ENCODE measurements around the gene TM2D3.
"Not testable (repeated sequence)": the region's sequence is repeated elsewhere in the genome, so short reads cannot be mapped to it uniquely, and the experiment has no call there.

Gene TM2D3

DNA sequence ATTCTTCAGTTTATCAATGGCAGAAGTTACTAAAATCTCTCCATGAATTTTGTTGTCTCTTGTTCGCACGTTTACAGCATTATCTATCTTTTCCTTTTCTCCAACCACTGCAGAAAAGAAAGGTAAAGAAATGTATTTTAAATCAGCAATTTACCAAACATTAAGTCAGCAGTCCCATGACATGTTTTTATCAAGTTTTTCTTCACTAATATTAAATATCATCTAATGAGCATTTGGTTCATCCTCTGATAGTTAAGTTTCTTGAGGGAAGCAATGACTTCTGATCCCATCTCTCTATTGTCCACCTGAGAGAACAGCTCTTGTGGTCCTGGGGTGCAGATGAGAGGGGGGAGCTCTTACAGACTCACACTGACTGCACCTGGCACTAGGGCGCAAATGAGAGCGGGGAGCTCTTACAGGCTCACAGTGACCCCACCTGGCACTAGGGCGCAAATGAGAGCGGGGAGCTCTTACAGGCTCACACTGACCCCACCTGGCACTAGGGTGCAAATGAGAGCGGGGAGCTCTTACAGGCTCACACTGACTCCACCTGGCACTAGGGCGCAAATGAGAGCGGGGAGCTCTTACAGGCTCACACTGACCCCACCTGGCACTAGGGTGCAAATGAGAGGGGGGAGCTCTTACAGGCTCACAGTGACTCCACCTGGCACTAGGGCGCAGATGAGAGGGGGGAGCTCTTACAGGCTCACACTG lies 2.6 kb upstream of the TM2D3 start:
- DNase-seq: not testable (repeated sequence)

DNA sequence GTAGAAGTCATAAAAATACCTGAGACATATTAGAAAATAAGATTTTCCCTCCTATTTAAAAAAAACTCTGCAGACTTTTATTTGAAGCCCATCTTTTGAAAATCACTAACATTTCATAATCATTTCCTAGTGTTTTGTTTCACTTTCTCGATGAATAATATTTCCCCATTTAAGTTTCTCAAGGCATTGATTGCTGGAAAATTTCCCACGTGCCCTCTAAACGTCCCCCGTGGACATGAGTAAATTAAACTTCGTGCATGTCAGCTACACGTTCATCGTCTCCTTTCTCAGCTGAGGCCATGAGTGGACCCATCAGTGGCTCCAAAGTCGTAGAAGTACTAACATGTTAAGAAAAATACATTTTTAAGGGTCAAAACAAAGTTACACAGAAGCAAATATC lies 2.0 kb upstream of the TM2D3 start:
- DNase-seq: no peak

DNA sequence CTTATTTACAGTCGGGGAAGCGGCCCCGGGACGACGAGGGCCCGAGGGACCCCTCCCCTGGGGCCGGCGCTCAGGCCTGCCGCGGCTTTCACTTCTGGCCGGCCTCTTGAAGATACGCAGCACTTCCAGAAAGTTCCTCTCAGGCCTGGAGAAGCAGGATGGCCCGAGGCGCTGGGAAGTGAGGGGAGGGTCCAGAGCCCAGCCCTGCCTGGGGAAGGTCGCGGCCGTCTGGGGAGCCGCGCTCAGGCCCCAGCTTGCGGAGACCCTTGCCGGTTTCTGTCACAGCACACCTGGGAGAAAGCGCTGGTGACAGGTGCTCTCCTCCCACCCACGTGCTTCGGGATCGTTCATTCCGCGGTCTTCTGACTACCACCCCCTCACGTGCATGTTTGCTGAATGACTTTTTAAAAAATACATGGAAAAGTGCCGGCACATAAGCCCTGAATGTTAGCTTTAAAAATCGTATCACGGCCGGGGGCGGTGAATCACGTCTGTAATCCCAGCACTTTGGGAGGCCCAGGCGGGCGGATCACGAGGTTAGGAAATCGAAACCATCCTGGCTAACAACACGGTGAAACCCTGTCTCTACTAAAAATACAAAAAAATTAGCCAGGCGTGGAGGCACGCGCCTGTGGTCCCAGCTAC lies 727 bp upstream of the TM2D3 start:
- DNase-seq: no peak

GRCh38 chr15:101651554-101652097 lies 555 bp downstream of the TM2D3 start:
- no peak for DNase-seq

GRCh38 chr15:101650145-101650544 lies 2.0 kb downstream of the TM2D3 start:
- DNase-seq: no peak

DNA sequence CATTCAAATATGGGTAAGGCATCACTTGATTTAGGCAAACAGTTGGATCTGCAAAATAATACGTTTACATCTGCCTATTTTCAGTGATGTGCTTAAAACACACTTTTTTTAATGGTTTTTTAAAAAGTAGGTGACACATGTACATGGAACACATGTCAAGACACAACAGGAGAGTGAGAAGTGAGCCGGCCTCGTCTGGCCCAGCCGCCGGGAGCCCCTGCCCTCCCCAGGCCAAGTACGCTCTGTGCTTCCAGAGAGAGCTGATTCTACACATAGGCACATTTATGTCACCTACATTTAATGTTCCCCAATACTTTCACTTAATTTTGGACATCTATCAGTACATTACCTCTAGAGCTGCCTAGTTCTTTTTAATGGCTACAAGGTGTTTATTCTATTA lies 3.8 kb downstream of the TM2D3 start:
- no peak for DNase-seq

DNA sequence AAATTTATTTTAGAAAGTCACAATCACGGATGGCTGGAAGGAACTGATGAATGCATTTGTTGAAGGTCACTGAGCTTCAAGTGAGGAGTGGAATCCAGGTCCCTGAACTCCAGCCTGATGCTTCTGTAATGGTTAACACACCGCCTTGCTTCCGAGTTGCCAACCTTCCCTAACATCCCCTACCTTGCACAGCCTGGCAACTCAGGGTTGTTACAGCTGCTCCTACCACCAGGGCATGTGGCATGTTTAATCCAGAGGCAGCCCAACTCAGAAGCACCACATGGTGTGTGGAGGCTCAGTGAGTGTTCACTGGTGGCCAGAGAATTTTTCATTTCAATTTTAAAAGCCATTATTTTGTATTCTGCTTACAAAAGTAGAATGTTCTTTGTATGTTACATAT lies 4.9 kb downstream of the TM2D3 start:
- no peak for DNase-seq

- DNase-seq: no peak
Observed at GRCh38 chr15:101646672-101647071, 5.5 kb downstream of the TM2D3 start.

DNA sequence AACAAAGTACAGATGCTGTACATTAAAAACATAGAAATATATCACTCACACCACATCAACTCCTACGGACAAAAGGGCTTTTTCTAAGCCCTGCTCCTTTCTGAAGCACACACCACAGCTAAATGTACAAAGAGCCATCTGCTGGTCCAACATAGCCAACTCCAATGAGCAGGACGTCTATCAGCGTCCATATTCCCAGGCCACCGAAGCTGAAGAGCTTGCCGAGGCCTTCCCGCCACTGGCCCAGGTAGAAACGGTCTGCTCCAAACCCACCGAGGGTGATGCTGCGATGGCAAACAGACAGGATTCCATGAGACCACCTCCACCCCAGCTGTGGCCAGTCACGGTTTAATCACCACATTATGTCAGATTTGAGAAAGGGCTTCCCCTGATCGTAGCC lies 9.8 kb downstream of the TM2D3 start:
- DNase-seq: no peak

DNA sequence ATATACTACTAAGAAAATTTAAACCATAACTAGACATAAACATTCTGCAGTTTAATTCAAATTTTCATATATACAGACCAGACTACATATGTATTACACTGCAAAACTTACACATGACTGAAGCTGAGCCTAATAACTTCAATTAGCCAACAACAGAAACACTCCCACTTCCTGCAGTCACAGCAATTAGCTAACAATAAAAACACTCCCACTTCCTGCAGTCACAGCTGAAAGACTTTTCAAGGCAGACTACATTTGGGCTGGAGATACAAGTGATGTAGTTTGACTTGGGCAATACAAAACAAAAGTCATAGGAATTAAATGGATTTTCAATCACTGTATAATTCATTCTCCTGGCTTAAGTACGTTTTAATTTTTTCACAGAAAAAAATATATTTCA lies 10.3 kb downstream of the TM2D3 start:
- no peak for DNase-seq

DNA sequence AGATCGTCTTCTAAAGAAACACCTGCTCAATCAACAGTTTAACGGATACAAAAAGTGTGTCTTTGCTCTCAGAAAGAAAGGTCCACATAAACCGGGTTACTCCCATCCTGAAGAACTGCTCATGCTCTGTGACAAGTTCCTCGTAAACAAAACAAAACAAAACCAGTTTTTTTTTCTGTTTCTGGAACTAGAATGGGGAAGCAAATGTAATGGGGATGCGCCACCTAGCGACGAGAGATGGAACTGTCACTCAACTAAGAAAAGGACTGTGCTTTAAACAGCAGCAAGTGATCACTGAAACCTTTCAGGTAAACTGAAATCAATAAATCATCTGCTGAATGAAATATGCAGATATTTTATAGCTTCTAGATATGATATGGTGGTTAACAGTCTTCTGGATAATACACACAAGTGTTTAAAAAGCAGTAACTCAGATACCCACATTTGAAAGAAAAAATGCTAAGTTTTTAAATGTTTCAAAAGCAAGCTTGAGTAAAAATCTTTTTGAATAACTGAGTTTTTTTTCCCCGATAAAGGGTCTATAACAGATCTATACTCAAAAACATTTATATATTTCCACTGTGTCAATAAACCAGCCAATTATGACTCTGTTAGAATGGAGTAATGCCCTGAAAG lies 10.9 kb downstream of the TM2D3 start:
- DNase-seq: peak; percentile 85

GRCh38 chr15:101639667-101640066 lies 12.5 kb downstream of the TM2D3 start:
- no peak for DNase-seq

- DNase-seq: no peak
Observed at GRCh38 chr15:101637919-101638318, 14.3 kb downstream of the TM2D3 start.

- no peak for DNase-seq
Observed at GRCh38 chr15:101637516-101637915, 14.7 kb downstream of the TM2D3 start.

DNA sequence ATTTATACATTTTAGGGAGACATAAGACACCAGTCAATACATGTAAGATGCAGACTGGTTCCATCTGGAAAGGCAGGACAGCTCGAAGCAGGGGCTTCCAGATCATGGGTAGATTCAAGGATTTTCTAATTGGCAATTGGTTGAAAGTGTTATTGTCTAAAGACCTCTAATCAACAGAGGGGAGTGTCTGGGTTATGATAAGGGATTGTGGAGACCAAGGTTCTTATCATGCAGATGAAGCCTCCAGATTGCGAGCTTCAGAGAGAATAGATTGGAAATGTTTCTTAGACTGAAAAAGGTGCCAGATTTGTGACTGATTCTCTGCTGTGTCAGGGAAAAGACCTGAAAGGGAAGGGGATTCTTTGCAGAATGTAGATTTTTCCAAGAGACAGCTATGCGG lies 15.1 kb downstream of the TM2D3 start:
- DNase-seq: no peak

DNA sequence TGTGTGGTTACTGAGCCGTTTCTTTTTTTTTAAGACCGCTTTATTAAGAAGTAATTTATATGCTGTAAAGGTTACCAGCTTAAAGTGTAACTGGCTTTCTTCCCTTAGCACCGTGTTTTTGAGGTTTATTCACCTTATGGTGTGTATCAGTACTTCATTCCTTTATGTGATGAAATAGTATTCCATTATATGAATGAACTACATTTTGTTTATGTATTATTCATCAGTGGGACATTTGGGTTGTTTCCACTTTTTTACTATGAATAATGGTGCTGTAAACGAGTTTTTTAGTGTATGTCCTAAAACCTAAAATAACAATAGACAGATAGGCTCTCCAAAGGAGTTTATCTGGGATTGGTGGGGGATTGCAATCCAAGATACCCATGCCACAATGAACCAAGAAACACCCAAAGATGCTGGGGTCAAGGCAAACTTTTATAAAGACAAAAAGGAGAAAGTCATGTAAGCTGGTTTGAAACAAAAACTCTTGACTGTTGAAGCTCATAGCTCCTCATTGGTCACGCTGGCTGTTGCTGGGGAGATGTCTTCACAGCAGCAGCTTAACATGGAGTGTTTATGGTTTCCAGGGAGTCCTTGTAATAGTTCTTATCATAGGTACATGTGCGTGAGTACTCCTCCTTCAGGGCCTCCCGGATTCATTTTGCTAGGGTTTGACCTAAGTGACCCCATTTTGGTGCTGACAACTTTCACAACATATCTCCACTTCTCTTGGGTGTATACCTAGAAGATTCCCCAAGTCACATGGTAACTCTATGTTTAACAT lies 16.0 kb downstream of the TM2D3 start:
- DNase-seq: no peak

DNA sequence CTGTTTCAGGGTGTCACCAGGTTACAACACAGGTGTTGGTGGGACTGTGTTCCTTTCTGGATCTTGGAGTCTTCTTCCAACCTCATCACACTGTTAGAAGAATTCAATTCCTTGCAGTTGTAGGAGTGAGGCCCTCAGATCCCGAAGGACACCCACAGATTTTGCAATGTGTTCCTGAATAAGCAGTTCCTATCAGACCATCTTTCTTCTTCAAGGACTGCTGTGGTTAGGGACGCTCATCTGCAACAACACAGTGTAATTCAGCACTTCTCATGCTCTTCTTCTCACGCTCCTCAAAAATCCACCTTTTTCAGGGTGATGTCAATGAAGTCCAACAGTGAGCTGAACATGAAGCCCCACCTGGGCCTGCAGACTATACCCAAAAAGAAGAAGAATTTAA lies 18.8 kb downstream of the TM2D3 start:
- no peak for DNase-seq

- not testable (repeated sequence) for DNase-seq
Observed at GRCh38 chr15:101626729-101627128, 25.5 kb downstream of the TM2D3 start.

- DNase-seq: no peak
Observed at GRCh38 chr15:101625980-101626379, 26.2 kb downstream of the TM2D3 start.

GRCh38 chr15:101625184-101625583 lies 27.0 kb downstream of the TM2D3 start:
- DNase-seq: no peak

DNA sequence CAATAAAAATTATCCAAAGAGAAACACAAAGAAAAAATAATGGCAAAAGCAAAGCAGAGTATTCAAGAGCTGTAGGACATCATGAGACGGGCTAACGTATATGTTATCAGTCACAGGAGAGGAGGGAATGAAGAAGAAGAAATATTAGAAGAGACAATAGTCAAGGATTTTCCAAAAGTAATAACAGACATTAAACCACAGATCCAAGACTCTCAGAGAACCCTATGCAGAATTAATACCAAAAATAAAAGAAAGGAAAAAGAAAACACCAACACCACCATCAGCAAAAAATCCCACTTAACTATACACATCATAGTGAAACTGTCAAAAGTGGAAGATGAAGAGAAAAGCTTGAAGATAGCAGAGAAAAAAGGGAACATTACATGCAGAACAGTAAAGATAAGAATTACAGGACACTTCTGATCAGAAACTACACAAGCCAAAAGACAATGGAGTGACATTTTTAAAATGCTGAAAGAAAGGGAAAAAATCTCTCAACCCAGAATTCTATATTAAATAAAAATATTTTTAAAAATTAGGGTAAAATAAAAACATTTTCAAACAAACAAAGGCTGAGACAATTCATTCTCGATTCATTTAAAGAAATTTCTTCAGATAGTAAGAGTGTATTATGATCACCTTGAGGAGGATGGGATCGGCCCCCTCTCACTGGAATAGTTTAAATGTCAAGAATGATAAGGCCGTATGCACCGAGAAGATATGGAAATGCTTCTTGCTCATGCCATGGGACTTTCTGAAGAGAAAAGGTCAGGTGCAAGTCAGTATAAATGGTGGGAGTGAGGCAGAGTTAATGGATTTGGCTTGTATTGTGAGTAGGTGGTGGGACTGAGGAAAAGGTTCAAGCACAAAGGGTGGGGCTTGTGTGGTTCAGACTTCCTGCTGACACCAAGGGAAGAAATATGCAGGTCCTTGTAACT lies 28.5 kb downstream of the TM2D3 start:
- DNase-seq: no peak

DNA sequence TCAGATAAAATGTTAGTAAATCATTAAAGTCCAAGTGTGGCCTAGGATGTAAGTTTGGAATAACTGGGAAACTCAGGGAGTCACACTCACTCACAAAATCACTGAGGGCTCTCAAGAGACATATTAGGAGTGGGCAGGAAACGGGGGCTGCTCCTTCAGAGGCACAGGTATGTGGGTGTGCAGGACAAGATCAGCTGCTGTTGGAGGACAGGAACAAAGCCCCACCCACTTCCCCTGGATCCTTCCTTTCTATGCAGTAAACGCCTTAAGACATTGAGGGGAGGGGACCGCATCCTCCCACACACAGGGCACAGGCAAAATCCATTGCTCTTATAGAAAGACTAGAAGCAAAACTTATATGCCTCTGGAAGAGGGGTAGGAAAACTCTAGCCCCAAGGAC lies 30.2 kb downstream of the TM2D3 start:
- no peak for DNase-seq
